H1 (cell line): ENCODE results near the gene GPATCH2. TPM values are rescaled to one million over a fixed set of nuclear protein-coding genes. Genes with fewer than 3 reads are reported as not detected.

Experiments used
- CTCF ChIA-PET: fragments of 300-600 bp; sonication (Branson Sonifier 250); formaldehyde crosslinking; loops from one replicate; lab custom pipeline; 2021; ENCODE audit not compliant: partially characterized antibody; lab: Charles Lee
- POLR2A ChIA-PET: fragments of 300-600 bp; sonication (Branson Sonifier 250); formaldehyde crosslinking; loops from one replicate; lab custom pipeline; 2021; ENCODE audit warnings: inconsistent platforms; ENCODE audit not compliant: partially characterized antibody; lab: Charles Lee
- DNase-seq, 2 experiments: peaks; one replicate each; pipeline versions ENCODE4 v3.0.0 to v3.0.0-alpha.2; 2010 to 2022; ENCODE audit warnings: low spot score in 2 of 2, low read depth in 1 of 2, mixed read lengths in 1 of 2
- FAIRE-seq: peaks from 2 replicates; lab custom pipeline; 2011; peaks lifted over from hg19 to GRCh38; lab: Jason Lieb, UNC
- H2AFZ ChIP-seq: 2 replicates; pipeline ENCODE4 v1.8.1; 2012; ENCODE audit warnings: low read length, inconsistent platforms
- H2AK5ac ChIP-seq: 2 replicates; pipeline ENCODE4 v1.6.1; 2013; ENCODE audit warnings: low read depth, low read length
- H2BK120ac ChIP-seq: replicated peaks from 2 replicates; pipeline ENCODE3; 2013; ENCODE audit warnings: low read depth, low read length, inconsistent platforms
- H2BK12ac ChIP-seq: 2 replicates; pipeline ENCODE4 v1.6.1; 2013; ENCODE audit warnings: low read depth, low read length
- H2BK15ac ChIP-seq: 2 replicates; pipeline ENCODE4 v1.6.1; 2013; ENCODE audit warnings: low read length
- H2BK20ac ChIP-seq: 2 replicates; pipeline ENCODE4 v1.6.1; 2013; ENCODE audit warnings: low read length
- H2BK5ac ChIP-seq: 2 replicates; pipeline ENCODE4 v1.6.1; 2013; ENCODE audit warnings: low read depth, low read length
- H3K14ac ChIP-seq: 2 replicates; pipeline ENCODE4 v1.6.1; 2013; ENCODE audit warnings: inconsistent platforms; ENCODE audit not compliant: insufficient read length
- H3K18ac ChIP-seq: 2 replicates; pipeline ENCODE4 v1.6.1; 2013; ENCODE audit warnings: low read length; ENCODE audit errors: extremely low read depth
- H3K23ac ChIP-seq: 2 replicates; pipeline ENCODE4 v1.6.1; 2013; ENCODE audit warnings: inconsistent platforms; ENCODE audit not compliant: insufficient read length
- H3K23me2 ChIP-seq: 2 replicates; pipeline ENCODE4 v1.6.1; 2013; ENCODE audit warnings: low read depth, low read length
- H3K27ac ChIP-seq: 2 replicates; pipeline ENCODE4 v1.6.1; 2011; ENCODE audit warnings: low read depth, low read length, inconsistent platforms
- H3K27me3 ChIP-seq, 4 experiments: replicated peaks in 1 of 4; 1 replicate in 1 of 4; 2 replicates in 3 of 4; pipeline versions ENCODE4 v1.6.1 to v1.8.1; 2011 to 2013; ENCODE audit warnings: low read length in 3 of 4, mild to moderate bottlenecking in 3 of 4, inconsistent platforms in 2 of 4, mixed read lengths in 2 of 4, moderate library complexity in 1 of 4; ENCODE audit not compliant: control insufficient read depth in 3 of 4, insufficient read depth in 3 of 4; ENCODE audit errors: extremely low read depth in 1 of 4
- H3K36me3 ChIP-seq, 4 experiments: 2 replicates each; pipeline versions ENCODE4 v1.6.1 to v1.8.1; 2011 to 2013; ENCODE audit warnings: mild to moderate bottlenecking in 4 of 4, low read length in 3 of 4, moderate library complexity in 2 of 4, control low read depth in 1 of 4, inconsistent platforms in 1 of 4; ENCODE audit not compliant: insufficient read depth in 4 of 4, control insufficient read depth in 2 of 4
- H3K4ac ChIP-seq: replicated peaks from 2 replicates; pipeline ENCODE3; 2013; ENCODE audit warnings: low read length, low read depth, mixed read lengths, inconsistent platforms; ENCODE audit not compliant: insufficient read length
- H3K4me1 ChIP-seq, 4 experiments: replicated peaks in 1 of 4; 1 replicate in 1 of 4; 2 replicates in 3 of 4; pipeline versions ENCODE4 v1.6.1 to v1.8.1; 2011 to 2013; ENCODE audit warnings: low read length in 3 of 4, inconsistent platforms in 2 of 4, mixed read lengths in 1 of 4; ENCODE audit not compliant: insufficient read depth in 4 of 4, control insufficient read depth in 3 of 4
- H3K4me2 ChIP-seq, 2 experiments: 2 replicates each; pipeline versions ENCODE4 v1.6.1 to v1.8.1; 2011 to 2013; ENCODE audit warnings: low read depth in 2 of 2, low read length in 2 of 2, control low read depth in 1 of 2, inconsistent platforms in 1 of 2, mild to moderate bottlenecking in 1 of 2; ENCODE audit not compliant: insufficient read depth in 1 of 2
- H3K4me3 ChIP-seq, 4 experiments: fragments of 200-600, 300-600 bp in 1 of 4; sonication (generic), shearing (Covaris generic), sonication (Bioruptor Twin) in 1 of 4; 2 replicates each; pipeline versions ENCODE4 v1.5.1 to v1.8.1; 2011 to 2016; ENCODE audit warnings: low read length in 4 of 4, low read depth in 3 of 4, control low read depth in 2 of 4, inconsistent platforms in 2 of 4, mild to moderate bottlenecking in 2 of 4, mixed read lengths in 1 of 4, moderate library complexity in 1 of 4; ENCODE audit not compliant: insufficient read depth in 2 of 4; ENCODE audit errors: extremely low read depth in 1 of 4
- H3K56ac ChIP-seq: replicated peaks from 2 replicates; pipeline ENCODE3; 2013; ENCODE audit warnings: low read depth, mild to moderate bottlenecking, mixed read lengths, low read length, inconsistent platforms; ENCODE audit not compliant: insufficient read length
- H3K79me1 ChIP-seq: 2 replicates; pipeline ENCODE4 v1.6.1; 2013; ENCODE audit warnings: low read depth, low read length, control low read depth
- H3K79me2 ChIP-seq, 2 experiments: 2 replicates each; pipeline versions ENCODE4 v1.6.1 to v1.8.1; 2012 to 2013; ENCODE audit warnings: low read length in 2 of 2, mild to moderate bottlenecking in 2 of 2, inconsistent platforms in 1 of 2; ENCODE audit not compliant: insufficient read depth in 2 of 2, control insufficient read depth in 1 of 2
- H3K9ac ChIP-seq, 4 experiments: replicated peaks in 1 of 4; 1 replicate in 1 of 4; 2 replicates in 3 of 4; pipeline versions ENCODE4 v1.6.1 to v1.8.1; 2011 to 2013; ENCODE audit warnings: low read depth in 3 of 4, low read length in 3 of 4, control low read depth in 2 of 4, mild to moderate bottlenecking in 2 of 4, moderate library complexity in 2 of 4, inconsistent platforms in 1 of 4; ENCODE audit errors: extremely low read depth in 1 of 4
- H3K9me3 ChIP-seq, 2 experiments: 2 replicates each; pipeline versions ENCODE4 v1.6.1 to v1.8.1; 2012 to 2013; ENCODE audit warnings: mild to moderate bottlenecking in 2 of 2, moderate library complexity in 2 of 2, control low read depth in 1 of 2, inconsistent platforms in 1 of 2, low read depth in 1 of 2, low read length in 1 of 2, mixed read lengths in 1 of 2; ENCODE audit not compliant: insufficient read depth in 2 of 2
- H4K20me1 ChIP-seq, 2 experiments: replicated peaks in 1 of 2; 2 replicates each; pipeline versions ENCODE3 to v1.8.1; 2011 to 2013; ENCODE audit warnings: inconsistent platforms in 2 of 2, low read length in 2 of 2, mild to moderate bottlenecking in 1 of 2; ENCODE audit not compliant: insufficient read depth in 2 of 2, control insufficient read depth in 1 of 2
- H4K5ac ChIP-seq: 2 replicates; pipeline ENCODE4 v1.6.1; 2013; ENCODE audit warnings: low read length, low read depth, mixed read lengths, inconsistent platforms; ENCODE audit not compliant: insufficient read length
- H4K8ac ChIP-seq: 2 replicates; pipeline ENCODE4 v1.8.0; 2013; ENCODE audit warnings: mild to moderate bottlenecking, moderate library complexity, low read length, inconsistent platforms; ENCODE audit not compliant: insufficient read depth; ENCODE audit errors: extremely low read depth
- H4K91ac ChIP-seq: replicated peaks from 2 replicates; pipeline ENCODE3; 2013; ENCODE audit warnings: low read length, mixed read lengths, inconsistent platforms; ENCODE audit not compliant: insufficient read length
- HDAC2 ChIP-seq, 2 experiments: fragments of 300-600 bp in 1 of 2; sonication (generic) in 1 of 2; IDR thresholded peaks; 2 replicates each; pipeline ENCODE4 v1.6.1; 2011 to 2012; ENCODE audit warnings: low read depth in 2 of 2, low read length in 2 of 2, mild to moderate bottlenecking in 2 of 2, moderate library complexity in 2 of 2, borderline replicate concordance in 1 of 2, inconsistent platforms in 1 of 2
- MAFK ChIP-seq: IDR thresholded peaks from 2 replicates; pipeline ENCODE4 v1.6.1; 2012; ENCODE audit warnings: low read depth, mild to moderate bottlenecking, improper control_type of control experiment, low read length
- RAD21 ChIP-seq, 2 experiments: IDR thresholded peaks in 1 of 2; conservative IDR thresholded peaks in 1 of 2; 2 replicates each; pipeline ENCODE4 v1.6.1; 2011; ENCODE audit warnings: low read depth in 2 of 2, low read length in 2 of 2, improper control_type of control experiment in 1 of 2, inconsistent platforms in 1 of 2, mild to moderate bottlenecking in 1 of 2, moderate library complexity in 1 of 2
- TCF12 ChIP-seq: IDR thresholded peaks from 2 replicates; pipeline ENCODE4 v1.6.1; 2011; ENCODE audit warnings: low read depth, mild to moderate bottlenecking, low read length
- WGBS, 2 experiments: shearing (Covaris generic) in 1 of 2; methylation state at CpG; one replicate each; pipeline versions ENCODE4 v1.1.6 to v1.1.7; 2013 to 2015; ENCODE audit warnings: low lambda C conversion rate in 2 of 2, mixed read lengths in 2 of 2, inconsistent platforms in 1 of 2, low coverage in 1 of 2, missing lambda C conversion rate in 1 of 2; ENCODE audit not compliant: insufficient replicate concordance in 2 of 2, insufficient coverage in 1 of 2, insufficient read length in 1 of 2; ENCODE audit errors: extremely low coverage in 1 of 2, missing lambda C conversion rate in 1 of 2; 5-methylcytosine and 5-hydroxymethylcytosine counted together
- polyA plus RNA-seq, 7 experiments: library from polyadenylated mRNA; depleted of rRNA in 3 of 7; stranded (reverse) in 5 of 7; unstranded in 2 of 7; fragments of >200 nt in 5 of 7; fragments of 200-250 nt in 2 of 7; gene quantifications; 1 replicate in 5 of 7; 2 replicates in 1 of 7; 4 replicates in 1 of 7; pipeline versions ENCODE4 v1.2.1 to v1.2.3, GENCODE V29; 2011 to 2013; ENCODE audit warnings: missing spikeins in 2 of 7, mixed read lengths in 2 of 7
- total RNA-seq: library from RNA; stranded (reverse); fragmentation: NEBNext Ultra II Directional; extraction: Animal tissue kit (Norgen Biotek cat#: 25700); gene quantifications from 2 replicates; pipeline ENCODE4 v1.2.1, GENCODE V29; 2021
- TF ChIP-seq, protein P1 (sequence below), 3 experiments: IDR thresholded peaks; 1 replicate in 2 of 3; 2 replicates in 1 of 3; pipeline versions ENCODE4 v1.5.1 to v1.6.1; 2011; ENCODE audit warnings: low read length in 3 of 3, mild to moderate bottlenecking in 3 of 3, inconsistent platforms in 2 of 3, low read depth in 1 of 3, moderate library complexity in 1 of 3; ENCODE audit not compliant: insufficient read depth in 1 of 3; ENCODE audit errors: control extremely low read depth in 1 of 3

Gene GPATCH2
- total and polyA plus RNA-seq, 2 of the 8 experiments (the other 6 are each of a cell fraction or from before 2014, with no cell fraction given): 3.9 to 13.1 TPM

DNA sequence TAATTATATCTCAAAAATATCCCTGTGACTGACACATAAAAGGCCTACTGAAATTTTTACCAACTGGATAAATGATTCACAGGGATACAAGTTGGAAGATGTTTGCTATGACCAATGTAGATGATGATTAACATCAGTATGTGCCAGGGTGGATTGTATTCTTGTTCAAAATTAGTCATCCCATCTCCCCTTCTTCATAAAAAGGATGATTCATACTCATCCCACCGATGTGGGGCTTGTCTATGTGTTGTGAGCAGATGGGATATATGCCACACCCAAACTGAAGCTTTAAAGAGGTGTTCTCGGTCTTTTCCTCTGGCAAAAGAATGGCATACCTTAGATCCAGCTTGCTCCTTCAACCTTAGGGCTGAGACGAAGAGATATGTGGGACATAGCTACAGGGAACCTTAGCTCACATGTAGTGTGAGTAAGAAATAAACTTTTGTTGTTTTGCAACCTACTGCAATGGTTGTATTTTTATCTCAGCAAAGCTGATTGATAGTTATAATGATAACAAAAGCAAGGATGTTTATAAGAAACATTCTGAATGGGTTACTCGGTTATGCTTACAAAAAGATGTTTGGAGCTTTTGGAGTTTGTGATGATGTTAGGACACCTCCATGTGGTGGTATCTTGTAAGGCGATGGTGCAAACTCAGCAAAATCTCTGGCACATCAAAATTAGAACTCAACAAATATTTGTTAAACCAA, 29.6 kb upstream of the GPATCH2 start:
- Histone ChIP-seq H3K27me3 (no peaks in the 10 kb centered on the region), H3K23ac (no peak overlapping the region), H4K91ac (no peak overlapping the region), H2AK5ac (no peak overlapping the region), H3K9ac (no peak overlapping the region), H2AFZ (no peak overlapping the region), H3K79me2 (no peaks in the 10 kb centered on the region), H4K5ac (no peak overlapping the region), H3K27ac (no peak overlapping the region), H3K9me3 (no peaks in the 10 kb centered on the region), H2BK120ac (no peak overlapping the region), H3K4me1 (no peaks in the 10 kb centered on the region), H4K20me1 (no peaks in the 10 kb centered on the region), H3K56ac (no peak overlapping the region), H2BK5ac (no peak overlapping the region), H3K36me3 (no peaks in the 10 kb centered on the region), H3K18ac (no peak overlapping the region), H2BK12ac (no peak overlapping the region), H2BK20ac (no peak overlapping the region), H3K14ac (no peak overlapping the region), H3K4me2 (no peak overlapping the region), H3K4ac (no peak overlapping the region), H3K79me1 (no peaks in the 10 kb centered on the region), H3K4me3 (no peak overlapping the region), H3K23me2 (no peaks in the 10 kb centered on the region; the same call in 1 of the 2 replicates), H2BK15ac (no peak overlapping the region), H4K8ac (no peak overlapping the region)
- CTCF ChIA-PET: interaction anchor here (0.5 to 2.6 kb wide), 28 partner anchors 9 to 1609 kb away, joined by 3 to 9 read pairs (median 4); no protein-coding TSS in a partner anchor
- peak; percentile 96 for TF ChIP-seq MAFK
- TF ChIP-seq TCF12: no peak
- peak; percentile 68 to 75 for TF ChIP-seq RAD21 (IDR thresholded peaks at IDR 0.05 in 1 of 2, conservative IDR thresholded peaks at IDR 0.05 in 1 of 2; ENCODE audit: low read depth in 2 of 2, low read length in 2 of 2)
- TF ChIP-seq, protein P1, sequence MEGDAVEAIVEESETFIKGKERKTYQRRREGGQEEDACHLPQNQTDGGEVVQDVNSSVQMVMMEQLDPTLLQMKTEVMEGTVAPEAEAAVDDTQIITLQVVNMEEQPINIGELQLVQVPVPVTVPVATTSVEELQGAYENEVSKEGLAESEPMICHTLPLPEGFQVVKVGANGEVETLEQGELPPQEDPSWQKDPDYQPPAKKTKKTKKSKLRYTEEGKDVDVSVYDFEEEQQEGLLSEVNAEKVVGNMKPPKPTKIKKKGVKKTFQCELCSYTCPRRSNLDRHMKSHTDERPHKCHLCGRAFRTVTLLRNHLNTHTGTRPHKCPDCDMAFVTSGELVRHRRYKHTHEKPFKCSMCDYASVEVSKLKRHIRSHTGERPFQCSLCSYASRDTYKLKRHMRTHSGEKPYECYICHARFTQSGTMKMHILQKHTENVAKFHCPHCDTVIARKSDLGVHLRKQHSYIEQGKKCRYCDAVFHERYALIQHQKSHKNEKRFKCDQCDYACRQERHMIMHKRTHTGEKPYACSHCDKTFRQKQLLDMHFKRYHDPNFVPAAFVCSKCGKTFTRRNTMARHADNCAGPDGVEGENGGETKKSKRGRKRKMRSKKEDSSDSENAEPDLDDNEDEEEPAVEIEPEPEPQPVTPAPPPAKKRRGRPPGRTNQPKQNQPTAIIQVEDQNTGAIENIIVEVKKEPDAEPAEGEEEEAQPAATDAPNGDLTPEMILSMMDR (IDR thresholded peaks at IDR 0.05; ENCODE audit: control extremely low read depth in 1 of 3, insufficient read depth in 1 of 3, low read depth in 1 of 3, low read length in 3 of 3): peak in 2 of 3 experiments; percentile 37 to 51; a peak in 2 of 4 replicates
- no peak for TF ChIP-seq HDAC2 (IDR thresholded peaks at IDR 0.05; ENCODE audit: borderline replicate concordance in 1 of 2, low read depth in 2 of 2, low read length in 2 of 2)
- FAIRE-seq (peak; percentile 57), DNase-seq (no peak)
- POLR2A ChIA-PET: interaction anchor here (1.0 kb wide), 1 partner anchor 12 kb away, joined by 3 read pairs; no protein-coding TSS in a partner anchor
- 82% methylated on average over 5 of the region's 5 CpGs; no CpG with 5 or more reads in 1 of the 2 experiments for WGBS, 2 experiments
